ENCODE data around the gene BCL3. TPM values are rescaled to one million over a fixed set of nuclear protein-coding genes. Genes with fewer than 3 reads are reported as not detected.
"Not testable (repeated sequence)": the region's sequence is repeated elsewhere in the genome, so short reads cannot be mapped to it uniquely, and the experiment has no call there.

Gene BCL3, protein sequence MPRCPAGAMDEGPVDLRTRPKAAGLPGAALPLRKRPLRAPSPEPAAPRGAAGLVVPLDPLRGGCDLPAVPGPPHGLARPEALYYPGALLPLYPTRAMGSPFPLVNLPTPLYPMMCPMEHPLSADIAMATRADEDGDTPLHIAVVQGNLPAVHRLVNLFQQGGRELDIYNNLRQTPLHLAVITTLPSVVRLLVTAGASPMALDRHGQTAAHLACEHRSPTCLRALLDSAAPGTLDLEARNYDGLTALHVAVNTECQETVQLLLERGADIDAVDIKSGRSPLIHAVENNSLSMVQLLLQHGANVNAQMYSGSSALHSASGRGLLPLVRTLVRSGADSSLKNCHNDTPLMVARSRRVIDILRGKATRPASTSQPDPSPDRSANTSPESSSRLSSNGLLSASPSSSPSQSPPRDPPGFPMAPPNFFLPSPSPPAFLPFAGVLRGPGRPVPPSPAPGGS
- total RNA-seq = 18.3 TPM
- long read RNA-seq, transcript BCL3-201 (9 exons, 2,038 nt) = major isoform, 10 of 13 reads
- long read RNA-seq, partial matches to known transcripts = 1 of 13 reads
- long read RNA-seq, other reads (novel, unspliced or antisense) = 2 of 13 reads

DNA sequence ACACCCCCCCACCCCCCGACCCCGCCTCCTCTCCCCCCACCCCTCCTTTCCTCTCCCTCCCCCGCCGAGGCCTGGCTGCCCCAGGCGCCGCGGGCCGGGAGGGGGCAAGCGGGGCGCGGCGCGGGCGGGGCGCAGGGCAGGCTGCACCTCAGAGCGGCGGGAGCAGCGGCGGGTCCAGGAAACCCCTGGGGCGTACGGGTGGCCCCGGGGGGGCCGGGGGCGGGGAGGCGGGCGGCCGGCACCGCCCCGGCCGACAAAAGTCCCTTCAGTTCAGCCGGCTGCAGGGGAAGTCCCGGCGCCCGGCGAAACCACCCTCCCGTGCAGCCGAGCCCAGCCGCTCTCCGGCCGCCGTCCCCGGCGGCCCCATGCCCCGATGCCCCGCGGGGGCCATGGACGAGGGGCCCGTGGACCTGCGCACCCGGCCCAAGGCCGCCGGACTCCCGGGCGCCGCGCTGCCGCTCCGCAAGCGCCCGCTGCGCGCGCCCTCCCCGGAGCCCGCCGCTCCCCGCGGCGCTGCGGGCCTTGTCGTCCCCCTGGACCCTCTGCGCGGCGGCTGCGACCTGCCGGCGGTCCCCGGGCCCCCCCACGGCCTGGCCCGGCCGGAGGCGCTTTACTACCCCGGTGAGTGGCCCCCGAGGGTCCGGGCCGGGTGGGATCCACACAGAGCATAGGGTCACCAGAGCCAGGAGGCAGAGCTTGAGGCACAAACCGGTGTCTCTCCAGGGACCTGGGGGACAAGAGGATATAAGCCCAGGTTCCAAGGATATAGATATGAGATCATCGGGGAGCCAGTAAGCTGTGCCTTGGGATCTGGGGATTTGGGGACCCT lies at the start of gene BCL3:
Gene BCL3 (plus strand): TSS at position 283 of the 829 bp plus-strand sequence. CDS start 83 bp downstream, at position 366.
- DNase-seq (ENCODE audit: missing footprints) = peak; percentile 91
- ATAC-seq = peak; percentile 42
- intact Hi-C loops (cut with DNase I) = no loop called here

DNA sequence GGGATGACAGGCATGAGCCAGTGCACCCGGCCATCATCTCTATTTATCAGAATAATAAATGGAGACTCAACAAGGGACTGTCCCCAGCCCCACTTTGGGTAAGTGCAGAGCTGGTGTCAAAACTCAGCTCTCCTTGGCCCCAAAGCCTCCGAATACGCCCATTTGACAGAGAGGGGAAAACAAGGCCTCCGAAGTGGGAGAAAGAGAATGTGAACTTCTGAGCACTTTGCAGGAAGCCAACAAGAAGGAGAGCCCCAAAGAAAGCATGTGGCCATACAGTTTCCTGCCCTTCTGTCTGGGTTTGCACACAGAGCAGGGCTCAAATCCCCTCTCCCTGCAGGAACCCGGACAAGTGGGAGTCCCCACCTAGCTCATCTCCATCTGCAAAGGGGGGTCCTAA lies 48.0 kb upstream of the BCL3 start:
- intact Hi-C loops (cut with DNase I) = no loop called here
- DNase-seq (ENCODE audit: missing footprints) = no peak
- no peak for ATAC-seq

DNA sequence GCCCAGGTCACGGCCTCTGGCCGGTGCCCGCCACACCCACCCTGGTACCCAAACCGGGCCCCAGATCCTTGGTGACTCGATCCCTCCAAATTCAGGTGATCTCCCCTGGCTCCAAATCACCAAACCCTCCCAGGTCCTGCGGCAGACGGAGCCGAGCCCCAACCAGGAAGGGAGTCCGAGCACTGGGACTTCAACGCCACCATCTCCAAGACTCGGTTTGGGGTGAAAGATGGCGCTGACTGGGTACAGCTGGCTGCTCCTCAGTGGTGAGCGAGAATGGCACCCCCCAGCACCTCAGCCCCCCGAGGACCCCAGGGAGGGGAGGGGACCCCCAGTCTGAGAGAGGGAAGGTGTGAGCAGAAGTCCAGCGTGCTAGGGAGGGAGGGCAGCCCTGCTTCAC lies 47.3 kb upstream of the BCL3 start:
- intact Hi-C loops (cut with DNase I) = no loop called here
- DNase-seq (ENCODE audit: missing footprints) = no peak
- ATAC-seq = no peak

DNA sequence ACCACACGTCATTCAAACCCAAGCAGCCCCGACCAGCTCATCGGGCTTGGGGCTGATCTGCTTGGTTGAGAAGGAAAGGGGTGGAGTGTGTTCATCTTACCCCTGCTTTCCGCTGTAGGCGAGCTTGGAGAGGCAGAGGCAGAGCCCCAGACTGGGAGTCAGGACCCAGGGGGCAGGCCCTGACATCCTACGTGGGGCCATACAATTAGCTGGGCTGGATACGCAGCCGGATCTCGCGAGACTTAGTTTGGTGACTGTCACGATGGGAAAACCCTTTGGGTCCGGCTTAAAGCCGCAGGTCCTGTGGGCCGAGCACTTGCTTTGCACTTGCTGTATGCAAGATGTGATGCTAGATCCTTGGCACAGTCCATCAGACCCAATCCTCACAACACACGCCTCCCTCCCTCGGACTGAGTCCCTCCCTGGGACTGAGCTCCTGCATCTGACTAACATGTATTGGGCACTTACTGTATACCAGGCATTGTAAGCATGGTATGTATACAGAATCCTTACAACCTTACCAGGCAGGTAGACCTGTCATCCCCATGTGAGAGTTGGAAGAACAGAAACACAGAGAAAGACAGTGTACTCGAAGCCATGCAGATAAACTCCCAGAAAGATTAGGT lies 45.8 kb upstream of the BCL3 start:
- ATAC-seq = no peak
- DNase-seq (ENCODE audit: missing footprints) = no peak
- intact Hi-C loops (cut with DNase I) = no loop called here

DNA sequence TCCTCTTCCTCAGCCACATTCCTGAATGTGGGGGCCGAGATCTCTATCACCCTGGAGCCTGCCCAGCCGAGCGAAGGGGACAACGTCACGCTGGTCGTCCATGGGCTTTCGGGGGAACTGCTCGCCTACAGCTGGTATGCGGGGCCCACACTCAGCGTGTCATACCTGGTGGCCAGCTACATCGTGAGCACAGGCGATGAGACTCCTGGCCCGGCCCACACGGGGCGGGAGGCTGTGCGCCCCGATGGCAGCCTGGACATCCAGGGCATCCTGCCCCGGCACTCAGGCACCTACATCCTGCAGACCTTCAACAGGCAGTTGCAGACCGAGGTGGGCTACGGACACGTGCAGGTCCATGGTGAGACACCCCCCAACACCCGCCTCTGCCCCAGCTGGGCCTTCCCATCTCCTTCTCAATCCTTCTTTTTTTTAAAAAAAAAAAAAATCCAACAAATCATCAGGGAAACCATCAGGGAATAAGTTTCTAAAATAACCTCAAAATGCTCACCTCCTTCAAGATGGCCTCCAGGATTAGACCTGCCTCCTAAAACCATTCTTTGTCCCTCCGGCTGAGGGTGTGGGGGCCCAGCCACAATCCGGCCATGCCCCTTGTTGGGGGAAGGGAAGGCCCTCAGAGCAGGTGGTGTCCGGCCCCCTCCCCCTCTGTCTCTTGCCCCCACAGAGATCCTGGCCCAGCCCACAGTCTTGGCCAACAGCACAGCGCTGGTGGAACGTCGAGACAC lies 45.0 kb upstream of the BCL3 start:
- intact Hi-C loops (cut with DNase I) = no loop called here
- ATAC-seq = no peak
- DNase-seq (ENCODE audit: missing footprints) = no peak

DNA sequence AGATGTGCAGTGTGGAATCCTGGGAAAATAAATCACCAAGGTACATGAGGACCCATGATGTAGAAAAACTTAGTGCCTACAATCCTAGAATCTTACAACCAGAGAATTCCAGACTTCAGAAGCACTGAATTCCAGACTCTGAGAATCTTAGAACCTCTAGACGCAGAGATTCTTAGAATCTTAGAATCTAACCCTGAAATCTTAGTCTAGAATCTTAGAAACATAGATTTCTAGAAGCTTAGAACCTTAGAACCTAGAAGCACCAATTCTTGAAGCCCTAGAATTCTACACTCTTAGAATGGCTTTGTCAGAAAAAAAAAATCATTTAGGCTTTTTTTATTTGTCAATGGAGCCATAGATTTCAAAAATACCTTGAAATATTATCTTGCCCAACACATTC lies 43.5 kb upstream of the BCL3 start:
- DNase-seq (ENCODE audit: missing footprints) = no peak
- intact Hi-C loops (cut with DNase I) = no loop called here
- ATAC-seq = no peak

DNA sequence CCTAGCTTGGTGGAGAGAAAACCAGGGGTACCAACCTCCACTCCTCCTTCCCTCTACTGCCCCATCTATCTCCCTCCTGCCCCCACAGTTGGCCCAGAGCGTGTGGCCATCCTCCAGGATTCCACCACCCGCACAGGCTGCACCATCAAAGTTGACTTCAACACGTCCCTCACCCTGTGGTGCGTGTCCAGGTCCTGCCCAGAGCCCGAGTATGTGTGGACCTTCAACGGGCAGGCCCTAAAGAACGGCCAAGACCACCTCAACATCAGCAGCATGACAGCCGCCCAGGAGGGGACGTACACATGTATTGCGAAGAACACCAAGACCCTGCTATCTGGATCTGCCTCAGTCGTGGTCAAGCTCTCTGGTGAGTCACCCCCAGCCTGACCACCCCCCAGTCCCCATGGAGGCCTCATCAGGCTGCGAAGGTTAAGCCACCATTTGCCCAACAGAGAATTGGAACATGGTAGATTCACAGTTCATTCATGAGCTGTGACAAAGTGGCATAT lies 43.0 kb upstream of the BCL3 start:
- intact Hi-C loops (cut with DNase I) = no loop called here
- DNase-seq (ENCODE audit: missing footprints) (no peak), ATAC-seq (no peak)

DNA sequence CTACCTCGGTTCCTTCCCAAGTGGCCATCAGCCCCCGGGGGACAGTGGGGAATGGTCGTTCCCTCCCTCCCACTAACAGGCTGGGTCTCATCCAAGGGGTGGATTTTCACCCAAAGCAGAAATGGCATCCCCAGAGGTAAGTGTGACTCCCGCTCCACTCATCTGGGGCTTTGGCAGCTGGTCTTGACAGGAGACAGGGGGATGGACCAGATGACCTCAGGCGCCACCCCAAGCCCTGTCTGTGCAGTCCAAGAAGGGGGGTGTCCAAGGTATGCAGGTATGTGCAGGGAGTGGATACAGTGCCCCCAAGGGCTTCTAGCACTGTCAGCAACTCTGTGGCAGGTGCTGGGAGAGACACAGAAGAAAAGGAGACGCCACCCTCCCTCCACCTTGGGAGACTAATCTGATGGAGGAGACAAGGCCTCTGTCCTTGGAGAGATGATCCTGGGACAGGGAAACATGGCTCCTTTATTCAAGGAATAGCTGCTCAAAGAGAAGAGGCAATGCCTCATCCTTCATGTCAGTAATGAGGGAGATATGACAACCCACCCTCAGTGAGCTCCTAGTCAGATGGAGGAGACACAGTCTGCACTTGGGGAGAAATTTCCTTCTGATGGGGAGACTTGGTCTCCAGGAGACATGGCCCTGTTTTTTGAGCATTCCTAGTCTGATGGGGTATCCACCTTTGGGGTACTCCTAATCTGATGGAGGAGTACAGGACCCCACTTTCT lies 41.8 kb upstream of the BCL3 start:
- ATAC-seq = no peak
- intact Hi-C loops (cut with DNase I) = no loop called here
- no peak for DNase-seq (ENCODE audit: missing footprints)

DNA sequence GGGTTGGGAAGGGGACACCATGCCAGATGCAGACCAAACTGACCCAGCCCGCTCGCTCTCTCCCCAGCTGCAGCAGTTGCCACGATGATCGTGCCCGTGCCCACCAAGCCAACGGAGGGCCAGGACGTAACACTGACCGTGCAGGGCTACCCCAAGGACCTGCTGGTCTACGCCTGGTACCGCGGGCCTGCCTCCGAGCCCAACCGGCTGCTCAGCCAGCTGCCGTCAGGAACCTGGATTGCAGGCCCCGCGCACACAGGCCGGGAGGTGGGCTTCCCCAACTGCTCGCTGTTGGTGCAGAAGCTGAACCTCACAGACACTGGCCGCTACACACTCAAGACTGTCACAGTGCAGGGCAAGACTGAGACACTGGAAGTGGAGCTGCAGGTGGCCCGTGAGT lies 40.7 kb upstream of the BCL3 start:
- DNase-seq (ENCODE audit: missing footprints) (no peak), ATAC-seq (no peak)
- intact Hi-C loops (cut with DNase I) = no loop called here

DNA sequence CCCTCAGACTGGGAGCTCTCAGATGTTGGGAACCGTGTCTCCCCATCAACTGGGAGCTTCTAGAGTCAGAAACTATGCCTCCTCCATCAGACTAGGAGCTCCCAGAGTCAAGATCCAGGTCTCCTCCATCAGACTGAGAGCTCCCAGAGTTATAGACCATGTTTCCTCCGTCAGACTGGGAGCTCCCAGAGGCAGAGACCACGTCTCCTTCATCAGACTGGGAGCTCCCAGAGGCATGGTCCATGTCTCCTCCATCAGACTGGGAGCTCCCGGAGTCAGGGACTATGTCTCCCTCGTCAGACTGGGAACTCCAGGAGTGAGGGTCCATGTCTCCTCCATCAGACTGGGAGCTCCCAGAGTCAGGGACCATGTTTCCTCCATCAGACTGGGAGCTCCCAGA lies 39.6 kb upstream of the BCL3 start:
- ATAC-seq = no peak
- intact Hi-C loops (cut with DNase I) = no loop called here

DNA sequence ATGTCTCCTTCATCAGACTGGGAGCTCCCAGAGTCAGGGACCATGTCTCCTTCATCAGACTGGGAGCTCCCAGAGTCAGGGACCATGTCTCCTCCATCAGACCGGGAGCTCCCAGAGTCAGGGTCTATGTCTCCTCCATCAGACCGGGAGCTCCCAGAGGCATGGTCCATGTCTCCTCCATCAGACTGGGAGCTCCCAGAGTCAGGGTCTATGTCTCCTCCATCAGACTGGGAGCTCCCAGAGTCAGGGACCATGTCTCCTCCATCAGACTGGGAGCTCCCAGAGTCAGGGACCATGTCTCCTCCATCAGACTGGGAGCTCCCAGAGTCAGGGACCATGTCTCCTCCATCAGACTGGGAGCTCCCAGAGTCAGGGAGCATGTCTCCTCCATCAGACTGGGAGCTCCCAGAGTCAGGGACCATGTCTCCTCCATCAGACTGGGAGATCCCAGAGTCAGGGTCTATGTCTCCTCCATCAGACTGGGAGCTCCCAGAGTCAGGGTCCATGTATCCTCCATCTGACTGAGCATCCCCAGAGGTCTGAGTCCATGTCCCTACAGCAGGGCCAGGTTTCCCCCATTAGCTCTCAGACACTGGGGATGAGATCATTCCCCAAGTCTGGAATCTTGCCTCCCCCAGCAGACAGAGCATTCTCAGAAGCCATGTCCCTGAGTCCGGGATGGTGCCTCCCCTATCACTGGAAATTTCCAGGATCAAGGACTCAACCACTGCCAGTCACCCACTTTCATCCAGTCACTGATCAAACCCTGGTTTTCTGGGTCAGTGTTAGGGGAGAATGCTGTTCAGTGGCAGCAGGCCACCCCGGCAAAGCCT lies 38.9 kb upstream of the BCL3 start:
- intact Hi-C loops (cut with DNase I); DNase-seq (ENCODE audit: missing footprints); ATAC-seq: not testable (repeated sequence)

More for the DNA sequence above, 39.6 kb upstream of the BCL3 start:
- DNase-seq (ENCODE audit: missing footprints) = no peak

DNA sequence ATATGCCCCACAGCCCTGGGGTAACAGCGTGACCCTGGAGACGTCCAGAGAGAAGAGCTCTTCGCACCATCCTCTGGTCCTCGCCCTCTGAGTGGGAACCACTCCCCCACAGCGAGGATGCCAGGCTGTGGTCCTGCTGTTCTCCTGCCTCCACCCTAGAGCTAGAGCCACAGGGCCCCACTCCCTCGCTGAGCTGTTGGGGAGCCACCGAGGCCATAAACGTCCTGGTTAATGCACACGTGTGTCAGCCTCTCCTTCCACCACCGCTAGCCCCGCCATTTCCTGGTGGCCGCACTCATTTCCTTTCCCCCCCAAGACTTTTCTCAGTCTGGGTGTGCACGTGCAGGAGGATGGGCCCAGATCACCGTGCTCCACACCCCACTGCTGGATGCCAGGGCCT lies 38.0 kb upstream of the BCL3 start:
- no peak for ATAC-seq
- no peak for DNase-seq (ENCODE audit: missing footprints)
- intact Hi-C loops (cut with DNase I) = no loop called here

DNA sequence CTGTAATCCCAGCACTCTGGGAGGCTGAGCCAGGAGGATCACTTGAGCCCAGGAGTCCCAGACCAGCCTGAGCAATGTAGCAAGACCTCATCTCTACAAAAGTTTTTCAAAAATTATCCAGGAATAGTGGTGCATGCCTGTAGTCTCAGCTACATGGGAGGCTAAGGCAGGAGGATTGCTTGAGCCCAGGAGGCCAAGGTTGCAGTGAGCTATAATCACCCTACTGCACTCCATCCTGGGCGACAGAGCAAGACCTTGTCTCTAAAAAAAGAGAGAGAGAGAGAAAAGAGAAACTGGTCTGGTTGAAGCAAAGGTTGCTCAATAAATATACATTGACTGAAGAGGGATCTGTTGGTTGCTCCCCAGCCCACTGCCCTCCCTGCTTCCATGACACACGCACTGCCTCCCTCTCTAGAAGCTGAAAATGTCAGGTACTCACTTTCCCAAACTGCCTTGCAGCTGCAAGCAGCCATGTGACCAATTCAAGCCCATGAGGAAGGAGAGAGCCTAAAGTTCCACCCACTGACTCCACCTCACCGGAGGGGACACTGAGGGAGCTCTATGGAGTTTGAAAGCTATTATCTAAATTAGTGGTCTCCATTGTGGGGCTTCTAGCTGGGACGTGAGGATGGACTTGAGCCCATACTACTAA lies 35.5 kb upstream of the BCL3 start:
- intact Hi-C loops (cut with DNase I) = no loop called here
- no peak for ATAC-seq
- no peak for DNase-seq (ENCODE audit: missing footprints)

DNA sequence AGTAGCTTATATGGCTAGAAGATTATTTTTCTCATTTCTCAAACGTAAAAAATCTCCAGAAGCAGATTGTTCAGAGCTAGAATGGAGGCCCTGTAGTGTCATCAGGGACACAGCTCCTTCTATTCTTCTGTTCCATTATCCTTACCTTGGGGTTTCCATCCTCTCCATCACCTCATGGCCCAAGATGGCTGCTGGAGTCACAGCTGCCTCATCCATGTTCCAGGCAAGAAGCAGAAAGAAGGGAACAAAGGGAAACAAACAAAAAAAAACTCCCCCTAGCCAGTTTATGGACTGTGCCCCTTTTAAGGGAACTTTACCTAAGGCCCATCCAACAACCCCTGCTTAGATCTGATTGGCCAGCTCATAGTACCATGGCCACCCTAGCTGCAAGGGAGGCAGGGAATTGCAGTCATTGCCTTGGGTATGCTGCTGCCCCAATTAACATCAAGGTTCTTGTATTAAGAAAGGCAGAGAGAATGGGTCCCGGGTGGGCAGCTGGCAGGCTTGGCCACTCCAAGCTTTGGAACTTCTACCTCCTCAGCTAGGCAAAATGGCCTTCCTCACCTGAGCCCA lies 33.8 kb upstream of the BCL3 start:
- DNase-seq (ENCODE audit: missing footprints) (no peak), ATAC-seq (no peak)
- intact Hi-C loops (cut with DNase I) = loop anchor here (5.0 kb wide), 1 partner anchor 133 kb away; the partner anchor contains the start of gene NECTIN2

DNA sequence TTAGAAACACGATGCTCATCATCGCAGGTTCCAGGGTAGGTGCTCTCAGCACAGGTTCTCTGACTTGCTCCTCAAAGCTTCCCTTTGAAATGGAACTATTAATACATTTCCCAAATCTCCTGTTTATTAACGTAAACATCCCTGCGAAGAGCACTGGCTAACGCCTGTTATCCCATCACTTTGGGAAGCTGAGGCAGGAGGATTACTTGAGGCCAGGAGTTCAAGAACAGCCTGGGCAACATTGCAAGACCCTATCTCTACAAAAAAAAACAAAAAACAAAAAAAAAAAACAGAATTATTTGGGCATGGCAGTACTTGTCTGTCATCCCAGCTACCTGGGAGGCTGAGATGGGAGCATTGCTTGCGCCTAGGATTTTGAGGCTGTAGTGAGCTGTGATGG lies 30.9 kb upstream of the BCL3 start:
- ATAC-seq (no peak), DNase-seq (ENCODE audit: missing footprints) (no peak)
- intact Hi-C loops (cut with DNase I) = loop anchor here (5.0 kb wide), 1 partner anchor 130 kb away; the partner anchor contains the start of gene NECTIN2

Measured in Right ventricle myocardium inferior (tissue), 1 donor.